H1 (cell line): Measurements from ENCODE around the gene CKAP5. TPM values are rescaled to one million over a fixed set of nuclear protein-coding genes. Genes with fewer than 3 reads are reported as not detected.
A peak's percentile ranks its signal among the peaks of the same experiment; 100 is the strongest.

Experiments used
- CTCF ChIA-PET: fragments of 300-600 bp; sonication (Branson Sonifier 250); formaldehyde crosslinking; loops from one replicate; lab custom pipeline; 2021; ENCODE audit not compliant: partially characterized antibody; lab: Charles Lee
- POLR2A ChIA-PET: fragments of 300-600 bp; sonication (Branson Sonifier 250); formaldehyde crosslinking; loops from one replicate; lab custom pipeline; 2021; ENCODE audit warnings: inconsistent platforms; ENCODE audit not compliant: partially characterized antibody; lab: Charles Lee
- DNase-seq, 2 experiments: peaks; one replicate each; pipeline versions ENCODE4 v3.0.0 to v3.0.0-alpha.2; 2010 to 2022; ENCODE audit warnings: low spot score in 2 of 2, low read depth in 1 of 2, mixed read lengths in 1 of 2
- FAIRE-seq: peaks from 2 replicates; lab custom pipeline; 2011; peaks lifted over from hg19 to GRCh38; lab: Jason Lieb, UNC
- H2AFZ ChIP-seq: 2 replicates; pipeline ENCODE4 v1.8.1; 2012; ENCODE audit warnings: low read length, inconsistent platforms
- H2AK5ac ChIP-seq: 2 replicates; pipeline ENCODE4 v1.6.1; 2013; ENCODE audit warnings: low read depth, low read length
- H2BK120ac ChIP-seq: replicated peaks from 2 replicates; pipeline ENCODE3; 2013; ENCODE audit warnings: low read depth, low read length, inconsistent platforms
- H2BK12ac ChIP-seq: 2 replicates; pipeline ENCODE4 v1.6.1; 2013; ENCODE audit warnings: low read depth, low read length
- H2BK15ac ChIP-seq: 2 replicates; pipeline ENCODE4 v1.6.1; 2013; ENCODE audit warnings: low read length
- H2BK20ac ChIP-seq: 2 replicates; pipeline ENCODE4 v1.6.1; 2013; ENCODE audit warnings: low read length
- H2BK5ac ChIP-seq: 2 replicates; pipeline ENCODE4 v1.6.1; 2013; ENCODE audit warnings: low read depth, low read length
- H3K14ac ChIP-seq: 2 replicates; pipeline ENCODE4 v1.6.1; 2013; ENCODE audit warnings: inconsistent platforms; ENCODE audit not compliant: insufficient read length
- H3K18ac ChIP-seq: 2 replicates; pipeline ENCODE4 v1.6.1; 2013; ENCODE audit warnings: low read length; ENCODE audit errors: extremely low read depth
- H3K23ac ChIP-seq: 2 replicates; pipeline ENCODE4 v1.6.1; 2013; ENCODE audit warnings: inconsistent platforms; ENCODE audit not compliant: insufficient read length
- H3K23me2 ChIP-seq: 2 replicates; pipeline ENCODE4 v1.6.1; 2013; ENCODE audit warnings: low read depth, low read length
- H3K27ac ChIP-seq: 2 replicates; pipeline ENCODE4 v1.6.1; 2011; ENCODE audit warnings: low read depth, low read length, inconsistent platforms
- H3K27me3 ChIP-seq, 4 experiments: replicated peaks in 1 of 4; 1 replicate in 1 of 4; 2 replicates in 3 of 4; pipeline versions ENCODE4 v1.6.1 to v1.8.1; 2011 to 2013; ENCODE audit warnings: low read length in 3 of 4, mild to moderate bottlenecking in 3 of 4, inconsistent platforms in 2 of 4, mixed read lengths in 2 of 4, moderate library complexity in 1 of 4; ENCODE audit not compliant: control insufficient read depth in 3 of 4, insufficient read depth in 3 of 4; ENCODE audit errors: extremely low read depth in 1 of 4
- H3K36me3 ChIP-seq, 4 experiments: 2 replicates each; pipeline versions ENCODE4 v1.6.1 to v1.8.1; 2011 to 2013; ENCODE audit warnings: mild to moderate bottlenecking in 4 of 4, low read length in 3 of 4, moderate library complexity in 2 of 4, control low read depth in 1 of 4, inconsistent platforms in 1 of 4; ENCODE audit not compliant: insufficient read depth in 4 of 4, control insufficient read depth in 2 of 4
- H3K4ac ChIP-seq: replicated peaks from 2 replicates; pipeline ENCODE3; 2013; ENCODE audit warnings: low read length, low read depth, mixed read lengths, inconsistent platforms; ENCODE audit not compliant: insufficient read length
- H3K4me1 ChIP-seq, 4 experiments: replicated peaks in 1 of 4; 1 replicate in 1 of 4; 2 replicates in 3 of 4; pipeline versions ENCODE4 v1.6.1 to v1.8.1; 2011 to 2013; ENCODE audit warnings: low read length in 3 of 4, inconsistent platforms in 2 of 4, mixed read lengths in 1 of 4; ENCODE audit not compliant: insufficient read depth in 4 of 4, control insufficient read depth in 3 of 4
- H3K4me2 ChIP-seq, 2 experiments: 2 replicates each; pipeline versions ENCODE4 v1.6.1 to v1.8.1; 2011 to 2013; ENCODE audit warnings: low read depth in 2 of 2, low read length in 2 of 2, control low read depth in 1 of 2, inconsistent platforms in 1 of 2, mild to moderate bottlenecking in 1 of 2; ENCODE audit not compliant: insufficient read depth in 1 of 2
- H3K4me3 ChIP-seq, 4 experiments: fragments of 200-600, 300-600 bp in 1 of 4; sonication (generic), shearing (Covaris generic), sonication (Bioruptor Twin) in 1 of 4; 2 replicates each; pipeline versions ENCODE4 v1.5.1 to v1.8.1; 2011 to 2016; ENCODE audit warnings: low read length in 4 of 4, low read depth in 3 of 4, control low read depth in 2 of 4, inconsistent platforms in 2 of 4, mild to moderate bottlenecking in 2 of 4, mixed read lengths in 1 of 4, moderate library complexity in 1 of 4; ENCODE audit not compliant: insufficient read depth in 2 of 4; ENCODE audit errors: extremely low read depth in 1 of 4
- H3K56ac ChIP-seq: replicated peaks from 2 replicates; pipeline ENCODE3; 2013; ENCODE audit warnings: low read depth, mild to moderate bottlenecking, mixed read lengths, low read length, inconsistent platforms; ENCODE audit not compliant: insufficient read length
- H3K79me1 ChIP-seq: 2 replicates; pipeline ENCODE4 v1.6.1; 2013; ENCODE audit warnings: low read depth, low read length, control low read depth
- H3K79me2 ChIP-seq, 2 experiments: 2 replicates each; pipeline versions ENCODE4 v1.6.1 to v1.8.1; 2012 to 2013; ENCODE audit warnings: low read length in 2 of 2, mild to moderate bottlenecking in 2 of 2, inconsistent platforms in 1 of 2; ENCODE audit not compliant: insufficient read depth in 2 of 2, control insufficient read depth in 1 of 2
- H3K9ac ChIP-seq, 4 experiments: replicated peaks in 1 of 4; 1 replicate in 1 of 4; 2 replicates in 3 of 4; pipeline versions ENCODE4 v1.6.1 to v1.8.1; 2011 to 2013; ENCODE audit warnings: low read depth in 3 of 4, low read length in 3 of 4, control low read depth in 2 of 4, mild to moderate bottlenecking in 2 of 4, moderate library complexity in 2 of 4, inconsistent platforms in 1 of 4; ENCODE audit errors: extremely low read depth in 1 of 4
- H3K9me3 ChIP-seq, 2 experiments: 2 replicates each; pipeline versions ENCODE4 v1.6.1 to v1.8.1; 2012 to 2013; ENCODE audit warnings: mild to moderate bottlenecking in 2 of 2, moderate library complexity in 2 of 2, control low read depth in 1 of 2, inconsistent platforms in 1 of 2, low read depth in 1 of 2, low read length in 1 of 2, mixed read lengths in 1 of 2; ENCODE audit not compliant: insufficient read depth in 2 of 2
- H4K20me1 ChIP-seq, 2 experiments: replicated peaks in 1 of 2; 2 replicates each; pipeline versions ENCODE3 to v1.8.1; 2011 to 2013; ENCODE audit warnings: inconsistent platforms in 2 of 2, low read length in 2 of 2, mild to moderate bottlenecking in 1 of 2; ENCODE audit not compliant: insufficient read depth in 2 of 2, control insufficient read depth in 1 of 2
- H4K5ac ChIP-seq: 2 replicates; pipeline ENCODE4 v1.6.1; 2013; ENCODE audit warnings: low read length, low read depth, mixed read lengths, inconsistent platforms; ENCODE audit not compliant: insufficient read length
- H4K8ac ChIP-seq: 2 replicates; pipeline ENCODE4 v1.8.0; 2013; ENCODE audit warnings: mild to moderate bottlenecking, moderate library complexity, low read length, inconsistent platforms; ENCODE audit not compliant: insufficient read depth; ENCODE audit errors: extremely low read depth
- H4K91ac ChIP-seq: replicated peaks from 2 replicates; pipeline ENCODE3; 2013; ENCODE audit warnings: low read length, mixed read lengths, inconsistent platforms; ENCODE audit not compliant: insufficient read length
- BRCA1 ChIP-seq: IDR thresholded peaks from 2 replicates; pipeline ENCODE4 v1.6.1; 2012; ENCODE audit warnings: low read depth, low read length, improper control_type of control experiment
- EP300 ChIP-seq, 2 experiments: IDR thresholded peaks; 1 replicate in 1 of 2; 2 replicates in 1 of 2; pipeline ENCODE4 v1.6.1; 2011 to 2012; ENCODE audit warnings: low read depth in 2 of 2, low read length in 2 of 2, mild to moderate bottlenecking in 2 of 2, borderline replicate concordance in 1 of 2, inconsistent platforms in 1 of 2, moderate library complexity in 1 of 2
- GABPA ChIP-seq: IDR thresholded peaks from 2 replicates; pipeline ENCODE4 v1.6.1; 2011; ENCODE audit warnings: mild to moderate bottlenecking, low read length, moderate library complexity, borderline replicate concordance; ENCODE audit not compliant: insufficient read depth
- KDM5A ChIP-seq: fragments of 200-600 bp; IDR thresholded peaks from 2 replicates; pipeline ENCODE4 v1.7.1; 2012; ENCODE audit warnings: mild to moderate bottlenecking, low read length, inconsistent platforms, mixed read lengths
- NANOG ChIP-seq: IDR thresholded peaks from 2 replicates; pipeline ENCODE4 v1.6.1; 2011; ENCODE audit warnings: low read length, low read depth, mild to moderate bottlenecking, inconsistent platforms; ENCODE audit not compliant: insufficient read depth, poor library complexity, severe bottlenecking
- POLR2A ChIP-seq, 2 experiments: IDR thresholded peaks; 1 replicate in 1 of 2; 2 replicates in 1 of 2; pipeline ENCODE4 v1.6.1; 2011; ENCODE audit warnings: low read depth in 2 of 2, low read length in 2 of 2, mild to moderate bottlenecking in 2 of 2; ENCODE audit errors: control extremely low read depth in 1 of 2
- RFX5 ChIP-seq: IDR thresholded peaks from 2 replicates; pipeline ENCODE4 v1.6.1; 2011; ENCODE audit warnings: low read depth, low read length, improper control_type of control experiment, borderline replicate concordance
- SUZ12 ChIP-seq: fragments of 200-600 bp; sonication (generic); IDR thresholded peaks from 2 replicates; pipeline ENCODE4 v1.6.1; 2012; ENCODE audit warnings: mild to moderate bottlenecking, inconsistent platforms, low read length, moderate library complexity, mixed read lengths
- TAF1 ChIP-seq: IDR thresholded peaks from 2 replicates; pipeline ENCODE4 v1.6.1; 2011; ENCODE audit warnings: mild to moderate bottlenecking, low read depth, low read length
- WGBS, 2 experiments: shearing (Covaris generic) in 1 of 2; methylation state at CpG; one replicate each; pipeline versions ENCODE4 v1.1.6 to v1.1.7; 2013 to 2015; ENCODE audit warnings: low lambda C conversion rate in 2 of 2, mixed read lengths in 2 of 2, inconsistent platforms in 1 of 2, low coverage in 1 of 2, missing lambda C conversion rate in 1 of 2; ENCODE audit not compliant: insufficient replicate concordance in 2 of 2, insufficient coverage in 1 of 2, insufficient read length in 1 of 2; ENCODE audit errors: extremely low coverage in 1 of 2, missing lambda C conversion rate in 1 of 2; 5-methylcytosine and 5-hydroxymethylcytosine counted together
- polyA plus RNA-seq, 7 experiments: library from polyadenylated mRNA; depleted of rRNA in 3 of 7; stranded (reverse) in 5 of 7; unstranded in 2 of 7; fragments of >200 nt in 5 of 7; fragments of 200-250 nt in 2 of 7; gene quantifications; 1 replicate in 5 of 7; 2 replicates in 1 of 7; 4 replicates in 1 of 7; pipeline versions ENCODE4 v1.2.1 to v1.2.3, GENCODE V29; 2011 to 2013; ENCODE audit warnings: missing spikeins in 2 of 7, mixed read lengths in 2 of 7
- total RNA-seq: library from RNA; stranded (reverse); fragmentation: NEBNext Ultra II Directional; extraction: Animal tissue kit (Norgen Biotek cat#: 25700); gene quantifications from 2 replicates; pipeline ENCODE4 v1.2.1, GENCODE V29; 2021

Gene CKAP5
- total and polyA plus RNA-seq, 2 of the 8 experiments (the other 6 are each of a cell fraction or from before 2014, with no cell fraction given), result 64.8 to 185 TPM

GRCh38 chr11:46726206-46726862 lies 119.7 kb downstream of the CKAP5 start:
- DNase-seq, result no peak
- H3K18ac ChIP-seq, result no peak overlapping the region
- H3K23me2 ChIP-seq, result no peaks in the 10 kb centered on the region
- no peak overlapping the region for H2BK5ac ChIP-seq
- no peaks in the 10 kb centered on the region for H3K79me1 ChIP-seq
- no peaks in the 10 kb centered on the region for H3K27me3 ChIP-seq
- H4K8ac ChIP-seq, result peak overlapping the region; percentile 25; the same call in 1 of the 2 replicates
- H2AFZ ChIP-seq, result no peak overlapping the region
- no peak overlapping the region for H2BK15ac ChIP-seq
- ChIA-PET POLR2A (interaction anchor here (0.6 to 2.0 kb wide), 3 partner anchors 12 to 180 kb away, joined by 3 to 4 read pairs (median 3); no protein-coding TSS in a partner anchor), CTCF (interaction anchor here (0.9 to 1.4 kb wide), 3 partner anchors 8 to 55 kb away, joined by 3 to 5 read pairs (median 3); no protein-coding TSS in a partner anchor)
- H3K23ac ChIP-seq, result no peak overlapping the region
- no peak overlapping the region for H3K4me2 ChIP-seq
- H4K91ac ChIP-seq, result no peak overlapping the region
- no peaks in the 10 kb centered on the region for H3K79me2 ChIP-seq
- H2BK12ac ChIP-seq, result no peak overlapping the region
- TF ChIP-seq POLR2A (IDR thresholded peaks at IDR 0.05; ENCODE audit: control extremely low read depth in 1 of 2, low read depth in 2 of 2, low read length in 2 of 2), result no peak
- TF ChIP-seq SUZ12, result no peak
- TF ChIP-seq KDM5A, result no peak
- TF ChIP-seq NANOG, result no peak
- no peak for TF ChIP-seq BRCA1
- no peak for TF ChIP-seq TAF1
- TF ChIP-seq RFX5, result no peak
- no peak for TF ChIP-seq EP300 (IDR thresholded peaks at IDR 0.05; ENCODE audit: borderline replicate concordance in 1 of 2, low read depth in 2 of 2, low read length in 2 of 2)
- TF ChIP-seq GABPA, result no peak
- no peak for FAIRE-seq
- H4K20me1 ChIP-seq, result no peaks in the 10 kb centered on the region
- no peak overlapping the region; a peak in 1 of 7 replicates for H3K9ac ChIP-seq
- no peaks in the 10 kb centered on the region for H3K36me3 ChIP-seq
- H3K56ac ChIP-seq, result no peak overlapping the region
- H3K4me3 ChIP-seq, result no peak overlapping the region
- no peak overlapping the region for H2BK120ac ChIP-seq
- peaks cover 0 to 3% (median under 1%) of the 10 kb centered on the region in 4 experiments; a peak in 2 of 7 replicates for H3K4me1 ChIP-seq
- no peak overlapping the region for H3K27ac ChIP-seq
- H2AK5ac ChIP-seq, result no peak overlapping the region
- 92% methylated on average over 26 of the region's 26 CpGs; no CpG with 5 or more reads in 1 of the 2 experiments for WGBS, 2 experiments
- no peak overlapping the region for H3K4ac ChIP-seq
- no peak overlapping the region for H4K5ac ChIP-seq
- H3K14ac ChIP-seq, result no peak overlapping the region
- no peaks in the 10 kb centered on the region for H3K9me3 ChIP-seq
- H2BK20ac ChIP-seq, result no peak overlapping the region
